Vagina (tissue), 2 donors: Measurements from ENCODE around the gene GREB1.

Source experiments
- POLR2AphosphoS5 ChIP-seq, 2 donors: sonication (generic); formaldehyde crosslinking; IDR thresholded peaks; one replicate each; pipeline ENCODE4 v1.9.0; 2017; ENCODE audit warnings: antibody characterized with exemption in 2 of 2, mild to moderate bottlenecking in 2 of 2, low read depth in 1 of 2; ENCODE audit not compliant: insufficient read depth in 1 of 2
- TF ChIP-seq, protein P1 (sequence below), 3 experiments: fragments of 450-650 bp in 2 of 3; fragments of 200-600 bp in 1 of 3; sonication (generic) in 1 of 3; IDR thresholded peaks; one replicate each; pipeline ENCODE4 v1.5.1; 2017 to 2019; ENCODE audit warnings: antibody characterized with exemption in 3 of 3, mild to moderate bottlenecking in 2 of 3, moderate library complexity in 2 of 3

GRCh38 chr2:11629851-11630250 lies 96.0 kb downstream of the GREB1 start:
- no peak for TF ChIP-seq POLR2AphosphoS5 (IDR thresholded peaks at IDR 0.05; ENCODE audit: insufficient read depth in 1 of 2, low read depth in 1 of 2)
- TF ChIP-seq, protein P1, sequence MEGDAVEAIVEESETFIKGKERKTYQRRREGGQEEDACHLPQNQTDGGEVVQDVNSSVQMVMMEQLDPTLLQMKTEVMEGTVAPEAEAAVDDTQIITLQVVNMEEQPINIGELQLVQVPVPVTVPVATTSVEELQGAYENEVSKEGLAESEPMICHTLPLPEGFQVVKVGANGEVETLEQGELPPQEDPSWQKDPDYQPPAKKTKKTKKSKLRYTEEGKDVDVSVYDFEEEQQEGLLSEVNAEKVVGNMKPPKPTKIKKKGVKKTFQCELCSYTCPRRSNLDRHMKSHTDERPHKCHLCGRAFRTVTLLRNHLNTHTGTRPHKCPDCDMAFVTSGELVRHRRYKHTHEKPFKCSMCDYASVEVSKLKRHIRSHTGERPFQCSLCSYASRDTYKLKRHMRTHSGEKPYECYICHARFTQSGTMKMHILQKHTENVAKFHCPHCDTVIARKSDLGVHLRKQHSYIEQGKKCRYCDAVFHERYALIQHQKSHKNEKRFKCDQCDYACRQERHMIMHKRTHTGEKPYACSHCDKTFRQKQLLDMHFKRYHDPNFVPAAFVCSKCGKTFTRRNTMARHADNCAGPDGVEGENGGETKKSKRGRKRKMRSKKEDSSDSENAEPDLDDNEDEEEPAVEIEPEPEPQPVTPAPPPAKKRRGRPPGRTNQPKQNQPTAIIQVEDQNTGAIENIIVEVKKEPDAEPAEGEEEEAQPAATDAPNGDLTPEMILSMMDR (IDR thresholded peaks at IDR 0.05), result no peak
